ENCODE data around the gene GZMB.
"Not testable (repeated sequence)": the region's sequence is repeated elsewhere in the genome, so short reads cannot be mapped to it uniquely, and the experiment has no call there.

GZMB gene

GRCh38 chr14:24595073-24595808 is 38.7 kb downstream of the GZMB start:
- Histone ChIP-seq H3K4me1 (ENCODE audit: control insufficient read depth, low read depth, low read length) (no peaks in the 10 kb centered on the region), H3K27me3 (ENCODE audit: control insufficient read depth, insufficient read depth, low read length) (no peaks in the 10 kb centered on the region), H3K27ac (ENCODE audit: low read length) (no peak overlapping the region), H3K9me3 (ENCODE audit: control insufficient read depth, low read depth, low read length) (peaks cover 11% of the 10 kb centered on the region), H3K4me3 (ENCODE audit: low read length) (no peak overlapping the region), H3K9ac (ENCODE audit: low read length) (no peak overlapping the region), H3K36me3 (ENCODE audit: control insufficient read depth, low read depth, low read length) (no peaks in the 10 kb centered on the region)

- H3K4me1 ChIP-seq (ENCODE audit: control insufficient read depth, low read depth, low read length); H3K9me3 ChIP-seq (ENCODE audit: control insufficient read depth, low read depth, low read length); H3K9ac ChIP-seq (ENCODE audit: low read length); H3K4me3 ChIP-seq (ENCODE audit: low read length); H3K27ac ChIP-seq (ENCODE audit: low read length); H3K27me3 ChIP-seq (ENCODE audit: control insufficient read depth, insufficient read depth, low read length); H3K36me3 ChIP-seq (ENCODE audit: control insufficient read depth, low read depth, low read length): not testable (repeated sequence)
These were observed 43.0 kb downstream of the GZMB start for GRCh38 chr14:24591004-24591403.

GRCh38 chr14:24584402-24584801 is 49.6 kb downstream of the GZMB start:
- not testable (repeated sequence) for H3K27me3 ChIP-seq (ENCODE audit: control insufficient read depth, insufficient read depth, low read length); H3K36me3 ChIP-seq (ENCODE audit: control insufficient read depth, low read depth, low read length); H3K27ac ChIP-seq (ENCODE audit: low read length); H3K9ac ChIP-seq (ENCODE audit: low read length); H3K4me3 ChIP-seq (ENCODE audit: low read length); H3K4me1 ChIP-seq (ENCODE audit: control insufficient read depth, low read depth, low read length); H3K9me3 ChIP-seq (ENCODE audit: control insufficient read depth, low read depth, low read length)
